NCI-H524 (cell line): ENCODE measurements around the gene ATP6V0A4.

Experiments
- DNase-seq, 2 experiments: peaks; one replicate each; lab custom pipeline; 2025; lab: John Stamatoyannopoulos, UW

The ATP6V0A4 gene

GRCh38 chr7:138662076-138662990 is 135.7 kb downstream of the ATP6V0A4 start:
- DNase-seq: no peak

GRCh38 chr7:138661069-138661635 is 136.8 kb downstream of the ATP6V0A4 start:
- DNase-seq: no peak

GRCh38 chr7:138658889-138659288 is 139.1 kb downstream of the ATP6V0A4 start:
- DNase-seq: no peak

GRCh38 chr7:138657854-138658386 is 140.1 kb downstream of the ATP6V0A4 start:
- no peak for DNase-seq

- DNase-seq: no peak
These were observed 141.0 kb downstream of the ATP6V0A4 start for GRCh38 chr7:138656952-138657351.
